Thyroid gland (tissue), 4 donors: ENCODE measurements around the gene ANKRD9. TPM values are rescaled to one million over a fixed set of nuclear protein-coding genes. Genes with fewer than 3 reads are reported as not detected.

ENCODE experiments used
- DNase-seq, 2 donors: peaks; one replicate each; pipeline ENCODE4 v3.0.0-alpha.2; 2019
- H3K27ac ChIP-seq, 3 donors: fragments of 200-600 bp; sonication (generic); 1 replicate in 2 of 3; 2 replicates in 1 of 3; pipeline ENCODE4 v1.5.1; 2016 to 2019; ENCODE audit warnings: mild to moderate bottlenecking in 1 of 3, moderate library complexity in 1 of 3
- H3K27me3 ChIP-seq: fragments of 200-600 bp; sonication (generic); one replicate; pipeline ENCODE4 v1.5.1; 2019
- H3K36me3 ChIP-seq, 2 donors: fragments of 200-600 bp; sonication (generic); one replicate each; pipeline ENCODE4 v1.5.1; 2016 to 2019
- H3K4me1 ChIP-seq, 2 donors: fragments of 200-600 bp; sonication (generic); one replicate each; pipeline ENCODE4 v1.5.1; 2017 to 2019
- H3K4me3 ChIP-seq, 3 donors: fragments of 200-600 bp; sonication (generic); replicated peaks in 1 of 3; 1 replicate in 2 of 3; 2 replicates in 1 of 3; pipeline ENCODE4 v1.5.1; 2016; ENCODE audit warnings: mild to moderate bottlenecking in 1 of 3
- H3K9me3 ChIP-seq: fragments of 200-600 bp; sonication (generic); one replicate; pipeline ENCODE4 v1.5.1; 2017
- CTCF ChIP-seq, 6 experiments: fragments of 200-600 bp in 3 of 6; fragments of 450-650 bp in 3 of 6; sonication (generic) in 3 of 6; IDR thresholded peaks; one replicate each; pipeline ENCODE4 v1.5.1; 2016 to 2019; ENCODE audit warnings: antibody characterized with exemption in 6 of 6, mild to moderate bottlenecking in 2 of 6, inconsistent platforms in 1 of 6, moderate library complexity in 1 of 6
- POLR2A ChIP-seq, 2 donors: fragments of 450-650 bp; IDR thresholded peaks; one replicate each; pipeline ENCODE4 v1.6.1; 2017; ENCODE audit warnings: antibody characterized with exemption in 2 of 2, mild to moderate bottlenecking in 2 of 2, moderate library complexity in 1 of 2
- WGBS, 2 donors: methylation state at CpG; one replicate each; pipeline ENCODE4 v1.1.5; 2017; 5-methylcytosine and 5-hydroxymethylcytosine counted together
- intact Hi-C: fragments of 100-400 bp; cut with DNase I; formaldehyde crosslinking; loops from one replicate; pipeline ENCODE4 v1.15.1; 2023
- total RNA-seq, 4 donors: library from RNA; depleted of rRNA; stranded (reverse); fragments of >200 nt; gene quantifications; one replicate each; pipeline ENCODE4 v1.2.3, GENCODE V29; 2016

Gene ANKRD9
- total RNA-seq, 4 donors from 2014 or later: 36.4 to 62.8 (median 55.0) TPM

- Histone ChIP-seq H3K4me1 (no peaks in the 10 kb centered on the region), H3K36me3 (no peaks in the 10 kb centered on the region), H3K9me3 (no peaks in the 10 kb centered on the region), H3K27ac (no peak overlapping the region), H3K4me3 (no peak overlapping the region), H3K27me3 (no peaks in the 10 kb centered on the region)
- intact Hi-C loops: no loop called here
- DNase-seq: no peak
- WGBS, 2 donors: 91 to 96% methylated on average over 6 to 7 of the region's 7 CpGs
- TF ChIP-seq CTCF (IDR thresholded peaks at IDR 0.05) (no peak), POLR2A (IDR thresholded peaks at IDR 0.05) (no peak)
Measured at GRCh38 chr14:102491786-102492530, 17.6 kb downstream of the ANKRD9 start.

- no peak overlapping the region for H3K4me3 ChIP-seq
- no peak for DNase-seq
- intact Hi-C loops: no loop called here
- no peaks in the 10 kb centered on the region for H3K4me1 ChIP-seq
- H3K27ac ChIP-seq: no peak overlapping the region
- H3K9me3 ChIP-seq: no peaks in the 10 kb centered on the region
- TF ChIP-seq POLR2A (IDR thresholded peaks at IDR 0.05): no peak
- no peak for TF ChIP-seq CTCF (IDR thresholded peaks at IDR 0.05)
- H3K36me3 ChIP-seq: no peaks in the 10 kb centered on the region
- 84 to 98% methylated on average over 3 of the region's 3 CpGs for WGBS, 2 donors
- no peaks in the 10 kb centered on the region for H3K27me3 ChIP-seq
Measured at GRCh38 chr14:102491366-102491765, 18.2 kb downstream of the ANKRD9 start.

- H3K4me3 ChIP-seq: no peak overlapping the region
- TF ChIP-seq CTCF (IDR thresholded peaks at IDR 0.05) (no peak), POLR2A (IDR thresholded peaks at IDR 0.05) (no peak)
- H3K9me3 ChIP-seq: no peaks in the 10 kb centered on the region
- H3K27ac ChIP-seq: no peak overlapping the region
- 91 to 92% methylated on average over 18 of the region's 18 CpGs for WGBS, 2 donors
- H3K4me1 ChIP-seq: no peaks in the 10 kb centered on the region
- no peaks in the 10 kb centered on the region for H3K27me3 ChIP-seq
- intact Hi-C loops: no loop called here
- H3K36me3 ChIP-seq: no peaks in the 10 kb centered on the region
- no peak for DNase-seq
Measured at GRCh38 chr14:102490456-102490855, 19.1 kb downstream of the ANKRD9 start.

- Histone ChIP-seq H3K36me3 (no peaks in the 10 kb centered on the region), H3K9me3 (no peaks in the 10 kb centered on the region), H3K27me3 (no peaks in the 10 kb centered on the region), H3K27ac (no peak overlapping the region), H3K4me1 (no peaks in the 10 kb centered on the region), H3K4me3 (no peak overlapping the region)
- no peak for TF ChIP-seq CTCF (IDR thresholded peaks at IDR 0.05)
- no peak for TF ChIP-seq POLR2A (IDR thresholded peaks at IDR 0.05)
- 85 to 86% methylated on average over 7 of the region's 7 CpGs for WGBS, 2 donors
- no peak for DNase-seq
- intact Hi-C loops: no loop called here
Measured at GRCh38 chr14:102487204-102487577, 22.4 kb downstream of the ANKRD9 start.

- no peaks in the 10 kb centered on the region for H3K27me3 ChIP-seq
- no peaks in the 10 kb centered on the region for H3K9me3 ChIP-seq
- no peak for DNase-seq
- TF ChIP-seq POLR2A (IDR thresholded peaks at IDR 0.05): no peak
- TF ChIP-seq CTCF (IDR thresholded peaks at IDR 0.05): no peak
- H3K27ac ChIP-seq: no peak overlapping the region
- H3K4me3 ChIP-seq: no peak overlapping the region
- intact Hi-C loops: no loop called here
- WGBS, 2 donors: 78 to 85% methylated on average over 13 to 17 of the region's 17 CpGs
- H3K36me3 ChIP-seq: no peaks in the 10 kb centered on the region
- no peaks in the 10 kb centered on the region for H3K4me1 ChIP-seq
Measured at GRCh38 chr14:102486513-102487203, 22.9 kb downstream of the ANKRD9 start.
